ENCODE results near the gene CACNB4.

The CACNB4 gene

GRCh38 chr2:152050915-152051314, 47.9 kb downstream of the CACNB4 start:
- TF ChIP-seq CTCF (conservative IDR thresholded peaks at IDR 0.05; ENCODE audit: low read depth): no peak
- CTCF ChIA-PET: interaction anchor here (1.7 kb wide), 1 partner anchor 25 kb away, joined by 4 read pairs; no protein-coding TSS in a partner anchor
- DNase-seq (ENCODE audit: low spot score): no peak
- no peak overlapping the region for H3K27ac ChIP-seq
- POLR2A ChIA-PET (ENCODE audit: low non-redundant PET): no interaction called here

- ChIA-PET POLR2A (ENCODE audit: low non-redundant PET) (no interaction called here), CTCF (interaction anchor here (1.7 kb wide), 1 partner anchor 24 kb away, joined by 4 read pairs; no protein-coding TSS in a partner anchor)
- DNase-seq (ENCODE audit: low spot score): no peak
- no peak overlapping the region for H3K27ac ChIP-seq
- TF ChIP-seq CTCF (conservative IDR thresholded peaks at IDR 0.05; ENCODE audit: low read depth): no peak
These were observed 48.5 kb downstream of the CACNB4 start for GRCh38 chr2:152050341-152050740.

- no peak for TF ChIP-seq CTCF (conservative IDR thresholded peaks at IDR 0.05; ENCODE audit: low read depth)
- no peak for DNase-seq (ENCODE audit: low spot score)
- ChIA-PET POLR2A (ENCODE audit: low non-redundant PET) (no interaction called here), CTCF (no interaction called here)
- no peak overlapping the region for H3K27ac ChIP-seq
These were observed 49.3 kb downstream of the CACNB4 start for GRCh38 chr2:152049541-152049940.

- peak; percentile 16; the same call in 1 of the 2 replicates for TF ChIP-seq CTCF (conservative IDR thresholded peaks at IDR 0.05; ENCODE audit: low read depth)
- no peak for DNase-seq (ENCODE audit: low spot score)
- POLR2A ChIA-PET (ENCODE audit: low non-redundant PET): no interaction called here
- H3K27ac ChIP-seq: no peak overlapping the region
- CTCF ChIA-PET: interaction anchor here (0.6 to 1.4 kb wide), 3 partner anchors 10 to 88 kb away, joined by 3 to 4 read pairs (median 3); no protein-coding TSS in a partner anchor
These were observed 50.9 kb downstream of the CACNB4 start for GRCh38 chr2:152047824-152048471.

- H3K27ac ChIP-seq: no peak overlapping the region
- TF ChIP-seq CTCF (conservative IDR thresholded peaks at IDR 0.05; ENCODE audit: low read depth): no peak
- no peak for DNase-seq (ENCODE audit: low spot score)
- CTCF ChIA-PET: interaction anchor here (1.4 kb wide), 1 partner anchor 9 kb away, joined by 3 read pairs; no protein-coding TSS in a partner anchor
- POLR2A ChIA-PET (ENCODE audit: low non-redundant PET): no interaction called here
These were observed 51.9 kb downstream of the CACNB4 start for GRCh38 chr2:152046940-152047339.

- no peak for DNase-seq (ENCODE audit: low spot score)
- no peak overlapping the region for H3K27ac ChIP-seq
- TF ChIP-seq CTCF (conservative IDR thresholded peaks at IDR 0.05; ENCODE audit: low read depth): no peak
- CTCF ChIA-PET: no interaction called here
- POLR2A ChIA-PET (ENCODE audit: low non-redundant PET): no interaction called here
These were observed 55.9 kb downstream of the CACNB4 start for GRCh38 chr2:152042636-152043615.
